Fibroblast of gingiva (primary cell): ENCODE results near the gene VIM.
"Not testable (repeated sequence)": the region's sequence is repeated elsewhere in the genome, so short reads cannot be mapped to it uniquely, and the experiment has no call there.

Experiments
- DNase-seq: peaks from one replicate; pipeline ENCODE4 v3.0.0-alpha.2; 2011; ENCODE audit warnings: low read depth

VIM gene

DNA sequence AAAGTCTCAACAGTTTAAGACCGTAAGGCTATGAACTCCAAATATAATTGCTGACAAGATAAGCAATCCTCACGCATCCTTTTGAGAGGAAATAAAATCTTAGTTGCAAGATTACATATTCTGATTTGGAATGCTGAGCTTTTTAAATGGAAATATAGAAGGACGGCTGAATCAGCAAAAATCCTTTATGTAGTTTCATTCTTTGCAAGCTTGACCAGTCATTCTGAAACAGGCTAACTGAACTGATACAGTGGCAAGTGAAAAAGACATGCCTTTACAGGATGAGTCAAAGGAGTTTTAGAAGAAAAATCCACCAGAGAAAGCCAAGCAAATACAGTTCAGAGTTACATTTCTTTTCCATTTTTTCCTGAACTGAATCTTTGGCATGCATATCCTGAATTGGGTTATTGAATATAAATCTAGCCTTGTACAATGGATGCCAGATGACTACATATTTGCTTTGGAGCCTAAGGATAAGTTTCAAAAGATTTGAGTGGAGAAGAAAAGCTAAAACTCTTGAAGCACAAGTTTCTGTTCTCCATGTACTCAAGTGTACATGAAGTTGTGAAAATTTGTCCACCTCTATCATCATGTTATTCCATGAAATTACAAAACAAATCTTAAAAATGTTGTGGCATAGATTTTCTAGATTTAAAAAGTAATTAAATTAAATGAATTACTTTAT is 4.4 kb downstream of the VIM start:
- no peak for DNase-seq

DNA sequence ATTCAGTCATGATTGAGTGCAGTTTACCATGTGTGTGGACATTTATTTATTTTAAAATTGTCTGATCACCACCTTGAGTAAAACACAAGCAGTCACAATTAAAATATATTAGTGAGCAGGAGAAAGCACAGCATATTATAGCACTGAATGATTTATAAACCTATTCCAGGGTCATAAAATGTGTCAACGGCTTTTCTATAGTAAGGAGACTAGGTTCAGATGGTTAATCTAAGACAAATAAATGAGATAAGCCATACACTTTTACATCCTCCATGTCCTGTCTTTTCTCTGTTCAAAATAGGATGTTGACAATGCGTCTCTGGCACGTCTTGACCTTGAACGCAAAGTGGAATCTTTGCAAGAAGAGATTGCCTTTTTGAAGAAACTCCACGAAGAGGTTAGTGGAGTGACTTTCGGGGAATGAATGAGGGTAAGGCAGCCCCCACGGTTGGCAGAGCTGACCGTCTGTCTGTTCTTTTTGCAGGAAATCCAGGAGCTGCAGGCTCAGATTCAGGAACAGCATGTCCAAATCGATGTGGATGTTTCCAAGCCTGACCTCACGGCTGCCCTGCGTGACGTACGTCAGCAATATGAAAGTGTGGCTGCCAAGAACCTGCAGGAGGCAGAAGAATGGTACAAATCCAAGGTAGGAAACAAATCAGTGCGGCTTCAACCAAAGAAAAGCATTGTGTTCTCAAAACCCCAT is 5.4 kb downstream of the VIM start:
- peak; percentile 82 for DNase-seq

DNA sequence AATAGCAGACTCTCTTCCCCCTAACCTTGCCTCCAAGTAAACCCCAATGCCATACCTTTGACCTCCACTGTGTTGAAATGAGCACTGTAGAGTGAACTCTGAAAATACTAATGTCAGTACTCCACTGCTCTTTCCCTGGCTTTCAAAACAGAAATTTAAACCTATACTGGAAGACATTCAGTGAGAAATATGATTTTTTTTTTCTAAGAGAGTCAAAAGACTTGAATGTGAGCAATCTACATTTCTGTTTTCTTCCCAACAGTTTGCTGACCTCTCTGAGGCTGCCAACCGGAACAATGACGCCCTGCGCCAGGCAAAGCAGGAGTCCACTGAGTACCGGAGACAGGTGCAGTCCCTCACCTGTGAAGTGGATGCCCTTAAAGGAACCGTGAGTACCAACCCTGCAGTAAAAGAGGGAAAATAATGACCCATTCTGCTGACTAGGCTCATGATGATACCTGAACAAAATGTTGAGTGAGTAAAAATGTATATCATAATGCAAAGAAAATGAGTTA is 6.4 kb downstream of the VIM start:
- DNase-seq = peak; percentile 33

DNA sequence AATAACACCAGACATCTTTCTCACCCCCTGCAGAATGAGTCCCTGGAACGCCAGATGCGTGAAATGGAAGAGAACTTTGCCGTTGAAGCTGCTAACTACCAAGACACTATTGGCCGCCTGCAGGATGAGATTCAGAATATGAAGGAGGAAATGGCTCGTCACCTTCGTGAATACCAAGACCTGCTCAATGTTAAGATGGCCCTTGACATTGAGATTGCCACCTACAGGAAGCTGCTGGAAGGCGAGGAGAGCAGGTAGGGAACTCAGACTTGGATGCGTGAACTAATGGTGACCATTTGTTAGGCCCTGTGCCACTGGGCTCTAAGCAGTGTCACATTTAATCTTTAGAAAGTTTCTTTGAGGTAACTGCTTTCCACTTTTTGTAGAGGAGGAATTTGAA is 7.1 kb downstream of the VIM start:
- peak; percentile 42 for DNase-seq

DNA sequence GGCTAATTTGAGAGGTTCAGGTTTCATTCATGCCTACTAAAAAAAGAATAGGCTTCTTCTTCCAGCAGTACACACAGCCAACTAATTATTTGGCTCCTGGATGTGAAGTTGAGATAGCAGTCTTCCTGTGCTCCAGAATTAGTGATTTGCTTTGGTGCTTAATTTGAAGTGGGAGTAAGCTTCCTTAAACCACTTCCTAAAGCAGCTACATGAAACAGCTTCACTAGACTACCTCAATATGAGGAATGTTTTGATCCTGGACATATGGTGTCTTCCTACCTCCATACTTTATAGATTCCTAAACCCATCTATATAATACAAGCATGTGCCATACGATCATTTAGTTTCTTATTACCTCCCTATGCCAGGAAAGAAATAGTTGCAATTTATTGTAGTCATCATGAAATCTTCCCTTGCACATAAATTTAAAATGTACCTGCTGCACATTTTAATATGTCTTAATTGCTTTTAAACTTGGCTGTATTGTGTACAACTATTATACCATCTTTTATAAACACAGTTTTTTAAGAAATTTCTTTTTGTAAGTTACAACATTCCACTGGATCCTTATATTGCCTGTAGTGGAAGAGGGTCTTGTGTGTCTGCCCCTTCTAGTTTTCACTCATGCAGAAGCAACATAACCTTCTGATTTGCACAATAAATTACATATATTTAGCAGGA is 8.6 kb downstream of the VIM start:
- DNase-seq = peak; percentile 38

DNA sequence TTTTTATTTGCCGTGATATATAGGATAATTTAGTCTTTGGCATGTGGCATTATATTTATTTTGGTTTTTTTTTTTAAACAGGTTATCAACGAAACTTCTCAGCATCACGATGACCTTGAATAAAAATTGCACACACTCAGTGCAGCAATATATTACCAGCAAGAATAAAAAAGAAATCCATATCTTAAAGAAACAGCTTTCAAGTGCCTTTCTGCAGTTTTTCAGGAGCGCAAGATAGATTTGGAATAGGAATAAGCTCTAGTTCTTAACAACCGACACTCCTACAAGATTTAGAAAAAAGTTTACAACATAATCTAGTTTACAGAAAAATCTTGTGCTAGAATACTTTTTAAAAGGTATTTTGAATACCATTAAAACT is 9.1 kb downstream of the VIM start:
- no peak for DNase-seq

DNA sequence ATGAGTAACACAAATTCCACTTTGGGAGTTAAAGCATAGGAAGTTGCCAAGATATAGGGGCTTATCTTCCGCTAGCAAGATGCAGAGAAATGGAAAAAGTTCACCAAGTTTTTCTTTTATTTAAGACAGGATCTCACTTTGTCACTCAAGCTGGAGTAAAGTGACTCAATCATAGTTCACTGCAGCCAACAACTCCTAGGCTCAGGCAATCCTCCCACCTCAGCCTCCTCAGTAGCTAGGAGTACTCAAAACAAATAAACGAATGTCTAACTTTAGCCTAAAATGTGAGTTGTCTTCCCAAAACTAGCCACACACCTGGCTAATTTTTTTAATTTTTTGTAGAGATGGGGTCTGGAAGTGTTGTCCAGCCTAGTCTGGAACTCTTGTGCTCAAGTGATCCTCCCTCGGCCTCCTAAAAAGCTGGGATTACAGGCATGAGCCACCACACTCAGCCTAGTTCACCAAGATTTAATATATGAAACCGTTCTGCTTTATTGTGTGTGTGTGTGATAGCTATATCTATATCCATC is 9.9 kb downstream of the VIM start:
- DNase-seq = peak; percentile 84

DNA sequence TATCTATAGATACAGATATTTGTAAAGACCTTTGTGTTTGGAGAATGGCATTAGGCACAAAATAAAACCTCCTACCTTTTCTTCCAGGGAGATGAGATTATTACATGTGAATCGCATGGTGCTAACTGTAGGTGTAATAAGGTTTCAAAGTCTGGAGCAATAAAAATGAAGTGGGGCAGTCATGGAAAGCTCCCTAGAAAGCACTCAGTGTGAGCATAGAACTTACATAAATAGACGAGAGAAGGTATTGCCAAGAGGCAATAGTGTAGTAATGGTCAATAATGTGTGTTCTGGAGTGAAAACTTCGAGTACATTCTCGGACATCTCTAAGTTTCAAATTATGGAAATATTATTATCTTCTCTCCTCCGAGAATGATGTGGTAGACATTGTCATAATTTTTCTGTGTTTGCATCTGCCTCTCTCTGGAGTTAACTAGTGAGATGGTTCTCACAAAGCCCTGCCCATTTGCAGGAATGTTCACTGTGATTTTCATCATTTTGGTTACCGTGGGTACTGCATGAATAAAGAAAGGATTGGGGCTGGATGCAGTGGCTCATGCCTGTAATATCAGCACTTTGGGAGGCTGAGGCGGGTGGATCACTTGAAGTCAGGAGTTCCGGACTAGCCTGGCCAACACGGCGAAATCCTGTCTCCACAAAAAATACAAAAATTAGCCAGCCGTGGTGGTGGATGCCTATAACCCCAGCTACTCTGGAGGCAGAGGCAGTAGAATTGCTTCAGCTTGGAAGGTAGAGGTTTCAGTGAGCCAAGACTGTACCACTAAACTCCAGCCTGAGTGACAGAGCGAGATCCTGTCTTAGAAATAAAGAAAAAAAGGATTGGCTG is 10.6 kb downstream of the VIM start:
- DNase-seq = peak; percentile 93

DNA sequence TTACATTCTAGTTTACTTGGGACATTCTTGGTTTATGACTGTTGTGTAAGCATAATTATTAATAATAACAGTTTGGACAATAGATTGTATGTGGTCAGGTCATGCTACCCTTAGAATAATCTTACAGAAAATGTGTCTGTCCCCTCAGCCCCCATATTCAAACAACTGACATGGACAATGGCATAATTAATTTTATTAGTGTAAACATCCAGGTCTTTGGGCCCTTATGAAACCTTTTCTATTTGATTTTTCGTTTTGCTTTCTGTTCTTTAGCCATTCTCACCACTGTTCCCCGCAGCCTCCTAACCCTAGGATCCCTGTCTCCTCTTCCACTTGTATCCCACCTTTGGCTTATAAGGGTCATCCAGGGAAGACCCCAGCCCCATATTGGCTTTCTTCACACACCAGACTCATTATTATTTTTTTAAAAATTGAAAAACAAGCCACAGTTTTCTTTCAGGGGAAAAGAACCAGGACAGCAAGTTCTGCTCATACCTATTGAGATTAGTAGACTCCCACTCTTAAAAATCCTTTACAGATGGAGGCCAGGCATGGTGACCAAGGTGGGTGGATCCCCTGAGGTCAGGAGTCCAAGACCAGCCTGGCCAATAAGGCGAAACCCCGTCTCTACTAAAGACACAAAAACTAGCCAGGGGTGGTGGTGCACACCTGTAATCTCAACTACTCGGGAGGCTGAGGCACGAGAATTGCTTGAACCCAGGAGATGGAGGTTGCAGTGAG is 11.5 kb downstream of the VIM start:
- DNase-seq = peak; percentile 42

DNA sequence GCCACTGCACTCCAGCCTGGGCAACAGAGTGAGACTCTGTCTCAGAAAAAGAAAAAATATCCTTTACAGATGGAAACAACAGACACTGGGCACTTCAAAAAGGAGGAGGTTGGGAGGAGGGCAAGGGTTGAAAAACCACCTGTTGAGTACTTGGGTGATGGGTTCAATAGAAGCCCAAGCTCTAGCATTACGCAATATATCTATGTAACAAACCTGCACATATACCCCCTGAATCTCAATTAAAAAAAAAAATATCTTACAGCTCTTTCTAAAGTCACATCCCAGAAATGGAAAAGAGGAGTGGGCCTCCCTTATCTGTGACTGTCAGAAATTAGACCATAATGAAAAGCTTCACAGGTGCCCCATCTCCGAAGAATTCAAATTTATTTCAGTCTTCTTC is 12.1 kb downstream of the VIM start:
- DNase-seq = no peak

DNA sequence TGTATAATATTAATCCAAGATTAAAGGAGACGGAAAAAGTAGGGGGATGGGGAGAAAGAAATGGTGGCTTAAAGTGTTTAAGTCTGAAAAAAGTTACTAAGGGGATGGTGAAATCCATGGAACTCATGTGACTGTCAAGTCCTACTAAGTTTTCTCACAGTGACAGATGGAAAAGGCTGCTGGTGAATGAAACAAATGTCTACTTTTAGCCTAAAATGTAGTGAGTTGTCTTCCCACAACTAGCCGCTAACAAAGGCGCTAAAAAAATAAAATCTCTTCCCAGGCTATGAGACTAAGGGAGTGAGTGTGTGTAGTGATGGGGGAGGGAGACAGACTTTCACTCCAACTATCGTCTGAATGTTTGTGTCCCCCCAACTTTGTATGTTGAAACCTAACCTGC is 12.6 kb downstream of the VIM start:
- DNase-seq = no peak

DNA sequence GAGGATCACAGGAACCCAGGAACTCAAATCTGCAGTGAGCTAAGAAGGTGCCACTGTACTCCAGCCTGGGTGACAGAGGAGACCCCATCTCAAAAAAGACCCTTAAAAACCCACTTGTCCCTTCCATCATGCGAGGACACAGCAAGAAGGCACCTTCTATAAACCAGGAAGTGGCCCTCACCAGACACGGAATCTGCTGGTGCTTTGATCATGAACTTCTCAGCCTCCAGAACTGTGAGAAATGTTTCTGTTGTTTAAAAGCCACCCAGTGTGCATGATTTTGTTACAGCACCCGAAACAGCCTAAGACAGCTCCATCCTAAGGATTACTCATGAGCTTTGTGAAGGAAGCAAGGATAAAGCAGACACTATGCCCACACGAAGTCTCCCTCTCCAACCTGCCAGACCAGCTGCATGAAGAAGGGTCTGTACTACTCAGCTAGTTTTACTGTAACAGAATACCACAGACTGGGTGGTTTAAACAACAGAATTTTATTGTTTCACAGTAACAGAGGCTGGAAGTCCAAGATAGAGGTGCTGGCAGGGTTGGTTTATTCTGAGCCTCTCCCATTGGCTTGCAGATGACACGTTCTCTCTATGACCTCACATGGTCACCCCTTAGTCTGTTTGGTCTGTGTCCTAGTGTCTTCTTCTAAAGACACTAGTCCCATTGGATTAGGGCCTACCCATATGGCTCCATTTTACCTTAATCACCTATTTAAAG is 13.7 kb downstream of the VIM start:
- DNase-seq = no peak

DNA sequence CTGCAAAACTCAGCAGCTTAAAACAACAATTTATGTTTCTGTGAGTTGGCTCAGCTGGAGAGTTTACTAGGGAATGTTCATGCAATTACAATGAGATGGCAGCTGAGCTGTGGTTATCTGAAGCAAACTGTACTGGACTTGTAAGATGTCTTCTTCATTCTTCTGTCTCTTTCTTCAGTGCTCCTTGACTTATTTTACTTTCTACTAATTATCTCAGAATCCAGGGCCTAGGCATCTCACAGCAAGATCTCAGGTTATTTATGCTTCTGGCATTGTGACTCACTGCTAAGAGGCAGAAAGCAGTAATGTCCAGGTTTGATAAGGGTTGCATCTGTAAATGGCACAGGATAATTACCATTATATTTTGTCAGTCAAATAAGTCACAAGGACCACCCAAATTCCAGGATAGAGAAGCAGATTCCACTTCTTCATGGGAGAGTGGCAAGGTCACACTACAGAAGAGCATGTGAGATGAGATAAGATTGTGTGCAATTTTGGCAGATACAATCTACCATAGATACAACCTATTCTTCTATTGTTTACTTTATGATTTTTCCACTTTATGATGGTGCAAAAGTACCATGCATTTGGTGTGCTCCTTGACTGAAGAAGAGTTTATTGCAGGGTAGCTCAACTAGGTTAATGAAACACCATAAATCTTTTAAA is 16.8 kb downstream of the VIM start:
- peak; percentile 13 for DNase-seq

DNA sequence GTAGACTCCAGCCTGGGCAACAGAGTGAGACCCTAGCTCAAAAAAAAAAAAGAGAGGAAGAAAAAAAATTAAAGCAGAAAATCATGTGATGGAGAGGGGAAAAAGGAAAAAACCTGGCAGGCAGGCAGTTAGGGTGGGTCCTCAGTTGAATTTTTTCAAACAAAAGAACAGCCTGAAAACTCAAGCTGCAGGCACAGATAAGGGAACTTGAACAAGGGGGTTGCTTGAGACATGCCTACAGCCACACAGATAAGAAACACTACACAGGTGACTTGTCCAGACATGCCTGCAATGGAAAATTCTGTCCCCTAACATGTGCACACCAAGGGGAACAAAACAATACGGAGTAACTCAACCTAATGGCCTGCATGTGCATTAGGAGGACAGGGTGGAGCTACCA is 19.2 kb downstream of the VIM start:
- no peak for DNase-seq

DNA sequence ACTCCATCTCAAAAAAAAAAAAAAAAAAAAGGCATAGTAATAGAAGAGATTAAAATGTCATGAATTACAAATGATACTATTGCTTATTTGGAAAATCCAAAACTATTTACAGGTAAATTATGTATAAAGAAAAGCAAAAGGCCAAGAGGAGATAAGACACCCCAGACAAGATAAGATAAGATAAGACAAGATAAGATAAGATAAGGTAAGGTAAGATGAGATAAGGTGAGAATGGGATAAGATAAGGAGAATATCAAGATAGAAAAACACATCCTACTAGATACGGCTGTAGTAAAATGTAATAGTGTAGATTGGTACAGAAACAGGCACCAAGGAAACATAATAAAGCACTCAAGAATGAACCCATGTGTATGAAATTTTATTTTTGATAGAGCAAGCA is 20.9 kb downstream of the VIM start:
- no peak for DNase-seq

DNA sequence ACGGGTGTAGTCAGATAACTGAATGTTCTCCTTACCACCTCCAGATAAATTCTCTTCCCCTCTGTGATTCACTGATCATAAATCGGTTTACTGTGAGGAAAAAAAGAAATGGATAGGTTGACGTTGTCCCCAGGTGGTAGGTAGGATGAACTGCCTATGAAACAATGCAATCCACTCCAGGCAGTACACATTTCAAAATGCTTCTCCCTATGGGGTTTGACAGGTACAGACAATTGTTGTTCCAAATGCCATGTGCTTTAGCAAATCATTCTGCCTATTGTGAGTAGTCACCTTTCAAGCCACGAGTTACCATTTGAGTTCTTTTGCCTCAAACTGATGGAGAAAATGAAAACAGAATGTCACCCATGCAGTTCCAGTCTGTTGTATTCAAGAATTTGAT is 21.8 kb downstream of the VIM start:
- DNase-seq = peak; percentile 15

DNA sequence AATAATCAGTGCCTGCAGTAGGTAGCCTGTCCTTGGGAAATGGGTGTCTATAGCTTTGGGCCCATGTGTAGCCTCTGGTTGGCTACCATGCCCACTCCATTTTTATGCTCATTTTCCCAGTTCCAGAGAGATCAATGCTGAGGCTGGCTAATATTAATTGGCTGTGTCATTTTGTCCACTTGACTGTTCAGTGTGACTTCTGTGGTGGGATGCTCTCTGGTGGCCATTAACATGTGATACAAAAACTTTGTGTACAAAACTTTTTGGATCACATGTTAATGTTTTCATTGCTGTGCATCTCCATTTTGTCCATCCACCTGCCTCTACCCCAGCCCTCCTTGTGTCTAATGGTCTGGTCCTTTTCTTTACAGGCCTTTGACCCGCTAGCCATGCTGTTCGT is 22.7 kb downstream of the VIM start:
- DNase-seq = no peak

DNA sequence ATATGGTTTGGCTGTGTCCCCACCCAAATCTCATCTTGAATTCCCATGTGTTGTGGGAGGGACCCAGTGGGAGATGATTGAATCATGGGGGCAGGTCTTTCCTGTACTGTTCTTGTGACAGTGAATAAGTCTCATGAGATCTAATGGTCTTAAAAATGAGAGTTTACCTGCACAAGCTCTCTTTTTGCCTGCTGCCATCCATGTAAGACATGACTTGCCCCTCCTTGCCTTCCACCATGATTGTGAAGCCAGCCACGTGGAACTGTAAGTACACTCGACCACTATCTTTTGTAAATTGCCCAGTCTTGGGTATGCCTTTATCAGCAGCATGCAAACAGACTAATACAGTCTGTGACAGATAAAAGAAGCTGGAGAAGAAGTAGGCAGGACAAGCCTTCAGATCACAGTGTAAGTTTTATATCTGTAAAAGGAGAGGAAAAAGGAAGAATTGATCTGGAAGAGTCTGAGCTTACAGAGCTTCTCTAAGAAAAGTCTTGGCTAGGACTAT is 26.6 kb downstream of the VIM start:
- DNase-seq = not testable (repeated sequence)

DNA sequence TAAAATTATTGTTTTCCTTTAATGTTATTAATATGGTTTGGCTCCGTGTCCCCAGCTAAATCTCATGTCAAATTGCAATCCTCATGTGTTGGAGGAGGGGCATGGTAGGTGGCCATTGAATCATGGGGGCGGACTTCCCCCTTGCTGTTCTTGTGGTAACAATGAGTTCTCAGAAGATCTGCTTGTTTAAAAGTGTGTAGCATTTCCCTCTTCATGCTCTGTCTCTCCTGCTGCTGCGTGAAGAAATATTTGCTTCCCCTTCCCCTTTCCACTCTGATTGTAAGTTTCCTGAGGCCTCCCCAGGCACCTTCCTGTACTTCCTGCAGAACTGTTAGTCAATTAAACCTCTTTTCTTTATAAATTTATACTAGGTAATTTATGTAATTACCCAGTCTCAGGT is 27.5 kb downstream of the VIM start:
- no peak for DNase-seq

DNA sequence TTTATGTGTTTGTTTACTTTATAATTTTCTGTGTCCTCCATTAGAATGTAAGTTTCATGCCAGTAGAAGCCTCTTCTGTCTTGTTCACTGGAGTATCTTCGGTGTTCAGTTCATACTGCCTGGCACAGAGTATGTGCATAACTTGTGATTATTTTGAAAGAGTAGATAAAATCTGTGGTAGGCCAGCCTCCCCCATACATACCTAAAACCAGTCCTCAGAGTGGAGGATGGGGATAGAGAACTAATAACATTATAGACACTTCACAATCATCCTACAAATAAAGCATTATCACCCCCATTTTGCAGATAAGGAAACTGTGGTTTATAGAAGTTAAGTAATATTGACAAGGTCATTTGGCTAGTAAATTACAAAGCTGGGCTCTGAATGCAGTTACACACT is 28.0 kb downstream of the VIM start:
- DNase-seq = no peak
